Measurements from ENCODE around the gene XPO1. TPM values are rescaled to one million over a fixed set of nuclear protein-coding genes. Genes with fewer than 3 reads are reported as not detected.

The XPO1 gene
- total RNA-seq, 2 experiments from 2014 or later = 208 TPM

DNA sequence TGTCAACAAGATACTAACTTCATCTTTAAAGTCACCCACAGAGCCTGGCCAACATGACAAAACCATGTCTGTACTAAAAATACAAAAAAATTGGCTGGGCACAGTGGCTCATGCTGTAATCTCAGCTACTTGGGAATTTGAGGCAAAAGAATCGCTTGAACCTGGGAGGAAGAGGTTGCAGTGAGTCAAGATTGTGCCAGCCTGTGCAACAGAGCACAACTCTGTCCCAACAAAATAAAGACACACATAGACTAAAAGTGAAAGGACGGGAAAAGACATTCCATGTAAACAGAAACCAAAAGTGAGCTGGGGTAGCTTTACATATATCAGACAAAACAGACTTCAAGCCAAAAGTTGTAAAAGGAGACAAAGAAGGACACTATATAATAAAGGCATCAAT, 102.1 kb downstream of the XPO1 start:
- no peak for DNase-seq
- Mint-ChIP-seq H3K9me3 (peaks cover 13% of the 10 kb centered on the region), H3K27me3 (no peaks in the 10 kb centered on the region), H3K4me1 (peaks cover 47% of the 10 kb centered on the region), H3K36me3 (ENCODE audit: low read depth) (peaks cover 30% of the 10 kb centered on the region), H3K4me3 (no peak overlapping the region), H3K27ac (peak overlapping the region; percentile 11)
- ChIA-PET POLR2A (no interaction called here), CTCF (interaction anchor here (1.0 to 2.3 kb wide), 3 partner anchors 10 to 37 kb away, joined by 3 to 8 read pairs (median 3); no protein-coding TSS in a partner anchor)

DNA sequence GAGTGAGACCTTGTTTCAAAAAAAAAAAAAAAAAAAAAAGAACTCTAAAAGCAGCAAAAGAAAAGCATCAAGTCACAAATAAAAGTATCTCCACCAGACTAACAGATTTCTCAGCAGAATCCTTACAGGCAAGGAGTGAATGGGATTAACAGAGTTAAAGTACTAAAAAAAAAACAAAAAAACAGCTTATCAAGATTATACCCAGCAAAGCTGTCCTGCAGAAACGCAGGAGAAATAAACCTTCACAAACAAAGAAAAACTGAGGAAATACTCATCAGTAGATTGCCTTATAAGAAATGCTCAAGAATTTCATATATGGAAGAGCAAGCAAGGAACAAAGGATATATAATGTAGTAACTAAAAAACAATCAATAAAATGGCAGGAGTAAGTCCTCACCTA, 102.9 kb downstream of the XPO1 start:
- H3K4me1 Mint-ChIP-seq = peaks cover 47% of the 10 kb centered on the region
- H3K36me3 Mint-ChIP-seq (ENCODE audit: low read depth) = peaks cover 30% of the 10 kb centered on the region
- ChIA-PET POLR2A (interaction anchor here (0.6 kb wide), 1 partner anchor 16 kb away, joined by 3 read pairs; no protein-coding TSS in a partner anchor), CTCF (interaction anchor here (1.1 to 2.3 kb wide), 2 partner anchors 9 to 36 kb away, joined by 3 to 8 read pairs; no protein-coding TSS in a partner anchor)
- no peak for DNase-seq
- H3K27ac Mint-ChIP-seq = no peak overlapping the region
- H3K9me3 Mint-ChIP-seq = peaks cover 13% of the 10 kb centered on the region
- H3K4me3 Mint-ChIP-seq = no peak overlapping the region
- no peaks in the 10 kb centered on the region for H3K27me3 Mint-ChIP-seq

DNA sequence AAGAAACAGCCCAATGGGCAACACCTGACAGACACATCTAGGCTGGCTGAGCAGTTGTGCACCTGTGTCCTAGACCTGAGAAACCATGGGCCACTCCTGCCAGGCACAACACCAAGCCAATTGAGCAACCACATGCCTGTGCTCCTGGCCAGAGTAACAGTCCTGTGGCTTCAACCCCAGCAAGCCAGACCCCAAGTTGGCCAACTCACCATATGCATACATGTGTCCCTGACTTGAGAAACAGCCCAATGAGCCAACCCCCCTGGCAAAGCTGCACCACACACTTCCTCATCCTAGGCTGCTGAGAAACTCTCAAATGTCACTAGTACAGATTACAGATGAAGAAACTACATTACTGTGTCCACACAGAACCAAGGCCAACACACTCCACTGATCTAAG, 103.8 kb downstream of the XPO1 start:
- ChIA-PET POLR2A (no interaction called here), CTCF (no interaction called here)
- Mint-ChIP-seq H3K9me3 (peaks cover 13% of the 10 kb centered on the region), H3K27me3 (no peaks in the 10 kb centered on the region), H3K36me3 (ENCODE audit: low read depth) (peaks cover 28% of the 10 kb centered on the region), H3K4me1 (peaks cover 43% of the 10 kb centered on the region), H3K4me3 (no peak overlapping the region), H3K27ac (no peak overlapping the region)
- no peak for DNase-seq

DNA sequence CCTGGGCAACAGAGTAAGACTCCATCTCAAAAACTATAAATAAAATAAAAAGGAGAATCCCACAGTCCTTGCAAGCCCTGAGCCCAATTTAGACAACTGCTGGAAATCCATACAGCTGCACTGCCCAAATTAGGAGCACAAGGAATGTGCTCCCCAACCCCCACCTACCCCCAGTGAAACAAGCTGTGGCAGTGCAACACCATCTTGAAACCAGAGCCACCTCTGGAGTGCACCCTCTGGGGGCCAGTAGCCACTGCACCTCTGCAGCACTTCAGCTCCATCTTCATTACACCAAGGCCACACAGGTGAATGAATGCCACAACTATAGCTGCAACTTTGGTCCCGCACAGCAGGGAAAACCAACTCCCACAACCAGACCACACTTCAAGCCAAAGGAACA, 104.5 kb downstream of the XPO1 start:
- Mint-ChIP-seq H3K9me3 (peaks cover 13% of the 10 kb centered on the region), H3K36me3 (ENCODE audit: low read depth) (peaks cover 25% of the 10 kb centered on the region), H3K27me3 (no peaks in the 10 kb centered on the region), H3K4me3 (no peak overlapping the region), H3K27ac (no peak overlapping the region), H3K4me1 (peaks cover 41% of the 10 kb centered on the region)
- ChIA-PET POLR2A (no interaction called here), CTCF (no interaction called here)
- no peak for DNase-seq

DNA sequence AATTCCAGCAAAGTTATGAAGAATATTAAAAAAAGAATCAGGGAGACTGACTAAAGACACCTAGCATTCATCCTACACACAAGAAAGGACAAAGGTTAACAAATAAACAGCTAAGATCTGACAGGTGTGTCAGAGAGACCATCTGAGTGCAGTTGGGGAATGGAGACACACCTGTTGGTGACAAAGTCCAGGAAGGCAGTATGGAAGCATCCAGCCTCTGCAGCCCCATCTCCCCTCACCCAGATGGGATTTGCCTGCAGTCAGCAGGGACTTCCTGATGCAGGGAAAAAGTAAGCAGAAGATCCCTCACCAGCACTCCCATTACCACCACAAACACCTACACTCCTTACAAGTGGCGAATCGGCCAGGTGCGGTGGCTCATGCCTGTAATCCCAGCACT, 105.2 kb downstream of the XPO1 start:
- CTCF ChIA-PET = interaction anchor here (1.0 kb wide), 1 partner anchor 25 kb away, joined by 4 read pairs; no protein-coding TSS in a partner anchor
- peaks cover 12% of the 10 kb centered on the region for H3K9me3 Mint-ChIP-seq
- peaks cover 22% of the 10 kb centered on the region for H3K36me3 Mint-ChIP-seq (ENCODE audit: low read depth)
- no peak overlapping the region for H3K27ac Mint-ChIP-seq
- POLR2A ChIA-PET = no interaction called here
- no peak overlapping the region for H3K4me3 Mint-ChIP-seq
- no peaks in the 10 kb centered on the region for H3K27me3 Mint-ChIP-seq
- peaks cover 42% of the 10 kb centered on the region for H3K4me1 Mint-ChIP-seq
- no peak for DNase-seq

DNA sequence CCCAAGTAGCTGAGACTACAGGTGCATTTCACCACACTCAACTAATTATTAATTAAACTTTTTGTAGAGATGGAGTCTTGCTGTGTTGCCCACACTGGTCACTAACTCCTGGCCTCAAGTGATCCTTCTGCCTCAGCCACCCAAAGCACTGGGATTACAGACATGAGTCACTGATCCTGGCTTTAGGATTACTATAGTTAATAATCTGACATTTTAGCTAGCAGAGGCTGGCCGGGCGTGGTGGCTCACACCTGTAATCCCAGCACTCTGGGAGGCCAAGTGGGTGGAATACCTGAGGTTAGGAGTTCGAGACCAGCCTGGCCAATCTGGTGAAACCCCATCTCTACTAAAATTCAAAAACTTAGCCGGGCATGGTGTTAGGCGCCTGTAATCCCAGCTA, 106.8 kb downstream of the XPO1 start:
- no peak for DNase-seq
- Mint-ChIP-seq H3K36me3 (ENCODE audit: low read depth) (peaks cover 10% of the 10 kb centered on the region), H3K27me3 (no peaks in the 10 kb centered on the region), H3K4me1 (peaks cover 41% of the 10 kb centered on the region), H3K27ac (no peak overlapping the region), H3K9me3 (peaks cover 3% of the 10 kb centered on the region), H3K4me3 (no peak overlapping the region)
- CTCF ChIA-PET = no interaction called here
- POLR2A ChIA-PET = no interaction called here

Other genes with a start within 250 kb of the XPO1 start
- gene USP34, start 67.3 kb downstream of the XPO1 start, total RNA-seq = 10 to 100 TPM; 89.8 to 95.6 TPM

Data from activated CD4-positive, alpha-beta T cell treated with anti-CD3 and anti-CD28 coated beads, Interleukin-2, amount 10 ng/mL, durations not matched to agents 7 days and 5 days (primary cell).